Measurements from ENCODE around the gene PLPPR1.
"Not testable (repeated sequence)": the region's sequence is repeated elsewhere in the genome, so short reads cannot be mapped to it uniquely, and the experiment has no call there.

PLPPR1 gene

DNA sequence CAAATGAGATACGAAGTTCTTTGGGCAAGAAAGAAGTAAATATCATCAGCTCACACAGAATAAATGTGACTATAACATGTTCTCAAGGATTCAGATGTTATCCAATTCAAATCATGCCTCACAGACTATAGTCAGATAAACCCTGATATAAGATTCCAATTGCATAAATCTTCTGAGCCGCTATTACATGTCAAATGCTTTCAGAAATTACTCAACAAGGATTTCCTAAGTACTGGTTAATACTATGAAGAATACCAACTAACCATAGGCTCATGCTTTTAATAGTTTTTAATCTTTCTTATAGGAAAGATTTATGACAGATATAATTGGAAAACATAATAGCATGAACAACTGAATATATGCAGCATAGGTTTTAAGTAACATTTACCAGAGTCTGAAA, 282.7 kb downstream of the PLPPR1 start:
- no peak for DNase-seq

DNA sequence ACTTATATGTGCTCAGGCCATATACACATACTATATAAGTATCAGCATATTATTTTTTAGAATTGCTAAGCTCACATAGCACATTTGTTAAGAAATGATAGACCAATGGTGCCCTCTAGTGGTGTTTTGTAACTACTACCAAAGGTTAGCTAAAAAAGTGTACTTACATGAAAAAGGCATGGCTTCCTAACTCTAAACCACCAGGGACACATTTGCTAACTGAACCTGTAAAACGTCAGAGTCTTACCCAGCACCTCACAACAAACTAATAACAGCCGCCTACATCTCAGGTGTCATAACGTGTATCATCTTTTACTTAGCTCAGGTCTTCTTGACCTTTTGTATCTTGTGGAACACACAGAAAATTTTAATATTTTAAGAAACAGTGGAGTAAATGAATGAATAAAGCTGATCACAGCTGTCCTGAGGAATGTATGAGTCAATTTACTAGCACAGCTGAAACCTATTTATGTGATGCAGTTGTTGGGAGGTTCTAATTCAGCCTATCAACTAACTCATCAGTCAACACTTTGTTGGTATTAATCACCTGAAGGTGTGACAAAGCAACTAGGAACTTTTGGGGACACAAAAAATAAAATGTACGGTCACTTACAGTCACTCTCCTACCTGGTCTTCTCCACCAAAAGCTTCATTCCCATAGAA, 283.4 kb downstream of the PLPPR1 start:
- peak; percentile 62 for DNase-seq

DNA sequence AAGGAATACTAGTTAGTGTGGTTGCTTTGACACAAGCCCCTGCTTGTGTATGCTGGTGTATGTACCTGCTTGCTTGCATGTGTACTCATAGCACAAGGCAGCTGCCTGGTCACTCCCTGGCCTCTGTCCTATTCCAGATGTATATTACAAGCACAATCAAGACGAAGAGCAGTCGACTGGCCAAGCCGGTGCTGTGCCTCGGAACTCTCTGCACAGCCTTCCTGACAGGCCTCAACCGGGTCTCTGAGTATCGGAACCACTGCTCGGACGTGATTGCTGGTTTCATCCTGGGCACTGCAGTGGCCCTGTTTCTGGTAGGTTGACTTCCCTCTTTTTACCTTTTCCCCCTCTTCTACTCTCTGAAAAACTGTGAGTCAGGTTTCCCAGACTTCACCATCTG, 284.1 kb downstream of the PLPPR1 start:
- no peak for DNase-seq

DNA sequence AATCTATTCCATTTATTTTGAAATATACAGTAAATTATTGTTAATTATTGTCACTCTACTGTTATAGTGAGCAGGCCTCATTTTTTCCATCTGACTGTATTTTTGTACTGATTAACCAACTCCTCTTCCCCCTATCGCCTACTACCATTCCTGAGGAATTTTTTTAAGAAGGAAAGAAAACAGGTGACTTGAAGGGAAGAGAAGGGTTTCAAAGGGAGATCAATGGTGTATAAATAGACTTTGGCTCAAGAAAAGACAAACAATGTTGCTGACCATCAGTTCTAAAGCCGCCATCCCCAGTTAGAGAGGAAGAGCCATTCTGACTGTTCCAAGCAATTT, 286.6 kb downstream of the PLPPR1 start:
- DNase-seq, result no peak

DNA sequence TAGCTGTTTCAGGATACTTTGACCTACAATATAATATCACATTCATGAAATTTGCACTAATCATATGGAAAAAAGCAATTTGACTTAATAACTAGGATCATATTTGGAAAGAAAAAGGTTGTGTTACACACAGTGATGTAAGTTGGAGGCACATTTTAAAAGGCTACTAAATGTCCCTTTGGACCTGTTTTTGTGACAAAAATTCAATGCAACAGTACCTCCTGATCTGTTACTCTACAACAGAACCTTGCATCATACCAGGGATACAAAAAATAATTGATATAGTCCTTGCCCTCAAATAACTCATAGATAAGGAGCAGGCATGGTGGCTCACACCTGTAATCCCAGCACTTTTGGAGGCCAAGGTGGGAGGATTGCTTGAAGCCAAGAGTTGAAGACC, 289.2 kb downstream of the PLPPR1 start:
- DNase-seq, result no peak

DNA sequence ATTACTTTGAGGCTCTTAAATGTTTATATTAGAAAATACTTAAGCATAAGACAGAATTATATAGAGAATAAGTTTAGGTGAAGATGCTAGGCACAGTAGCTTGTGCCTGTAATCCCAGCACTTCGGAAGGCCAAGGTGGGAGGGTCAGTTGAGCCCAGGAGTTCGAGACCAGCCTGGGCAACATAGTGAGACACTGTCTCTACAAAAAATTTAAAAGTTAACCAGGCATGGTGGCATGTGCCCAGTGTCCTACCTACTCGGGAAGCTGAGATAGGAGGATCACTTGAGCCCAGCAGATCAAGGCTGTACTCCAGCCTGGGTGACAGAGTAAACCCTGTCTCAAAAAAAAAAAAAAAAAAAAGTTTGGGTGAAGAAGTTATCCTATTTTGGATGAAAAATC, 294.6 kb downstream of the PLPPR1 start:
- no peak for DNase-seq

DNA sequence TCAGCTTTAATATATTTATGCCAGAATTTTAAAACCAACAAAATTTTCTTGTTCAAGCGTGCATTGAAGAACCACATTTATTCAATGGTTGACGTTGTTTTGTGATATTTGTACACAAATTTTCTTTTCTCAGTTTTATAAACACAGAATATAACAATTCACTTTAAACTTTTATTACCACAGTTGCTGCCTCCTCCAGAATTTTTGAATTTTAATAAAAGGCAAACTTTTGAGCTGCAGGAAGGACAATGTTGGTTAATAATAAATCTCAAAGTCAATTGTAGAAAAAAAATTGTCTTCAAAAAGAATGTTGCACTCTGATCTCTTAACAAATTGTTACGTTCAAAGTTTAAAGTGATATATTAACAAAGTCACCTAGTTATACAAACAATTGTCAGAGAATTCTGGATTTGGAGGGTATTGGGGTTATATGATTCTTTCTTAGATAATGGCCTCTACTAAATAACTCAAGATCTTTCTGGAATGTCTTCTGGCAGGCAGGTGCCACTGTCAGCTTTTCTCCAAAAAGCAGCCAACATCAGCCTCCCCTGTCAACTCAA, 295.8 kb downstream of the PLPPR1 start:
- no peak for DNase-seq

DNA sequence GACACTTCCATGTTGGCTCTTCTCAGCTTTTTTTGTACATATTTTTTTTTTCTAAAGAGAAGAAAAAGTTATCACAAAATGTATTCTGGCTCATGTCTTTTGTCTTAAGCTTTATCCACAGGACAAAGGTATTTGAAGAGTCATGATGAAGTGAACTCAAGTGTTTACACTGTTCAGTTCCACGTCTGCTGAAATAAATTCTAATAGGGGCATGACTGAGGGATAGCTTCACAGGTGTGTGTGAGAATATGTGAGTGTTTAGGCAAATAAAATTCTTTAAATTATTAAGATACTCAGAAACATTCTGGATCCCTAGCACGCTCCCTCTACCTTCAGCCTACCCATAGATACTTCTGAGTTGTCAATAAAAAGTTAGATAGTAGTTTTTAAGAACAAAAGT, 296.5 kb downstream of the PLPPR1 start:
- DNase-seq, result no peak

DNA sequence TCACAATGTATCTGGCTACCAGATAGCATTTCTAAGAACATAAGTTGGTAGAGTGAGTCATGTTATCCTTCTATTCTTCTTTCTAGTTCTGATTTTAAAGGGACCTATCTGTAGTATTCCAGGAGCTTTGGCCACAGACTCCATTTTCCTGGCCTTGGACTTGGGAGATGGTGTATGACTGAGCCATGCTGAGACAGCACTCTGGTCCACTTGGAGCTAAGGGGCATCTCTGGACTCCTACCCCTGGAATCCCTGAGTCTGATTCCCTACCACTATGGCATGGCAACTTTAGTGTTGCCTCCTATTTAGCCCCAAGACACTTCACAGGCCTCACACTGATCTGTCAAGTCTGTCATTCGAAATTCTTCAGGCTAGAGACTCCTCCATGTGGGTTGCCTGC, 297.5 kb downstream of the PLPPR1 start:
- DNase-seq, result no peak

DNA sequence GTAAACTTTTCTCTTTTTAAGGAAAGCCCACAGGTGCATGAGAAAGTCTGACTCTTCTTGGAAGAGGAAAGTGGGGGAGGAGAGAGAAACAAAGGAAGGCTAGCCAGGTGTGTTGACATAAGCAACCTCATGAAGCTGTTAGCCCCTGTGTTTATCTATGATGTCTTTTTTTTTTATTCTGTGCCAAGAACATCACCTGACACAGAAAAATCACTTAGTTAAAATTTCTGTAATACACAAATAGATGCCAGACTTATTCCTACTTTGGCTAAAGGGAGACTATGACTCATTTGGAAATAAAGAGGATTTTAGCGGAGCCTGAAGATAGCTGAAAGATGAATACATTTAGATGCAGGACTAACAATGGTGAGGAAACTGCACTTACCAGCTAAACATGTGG, 298.0 kb downstream of the PLPPR1 start:
- DNase-seq, result no peak

DNA sequence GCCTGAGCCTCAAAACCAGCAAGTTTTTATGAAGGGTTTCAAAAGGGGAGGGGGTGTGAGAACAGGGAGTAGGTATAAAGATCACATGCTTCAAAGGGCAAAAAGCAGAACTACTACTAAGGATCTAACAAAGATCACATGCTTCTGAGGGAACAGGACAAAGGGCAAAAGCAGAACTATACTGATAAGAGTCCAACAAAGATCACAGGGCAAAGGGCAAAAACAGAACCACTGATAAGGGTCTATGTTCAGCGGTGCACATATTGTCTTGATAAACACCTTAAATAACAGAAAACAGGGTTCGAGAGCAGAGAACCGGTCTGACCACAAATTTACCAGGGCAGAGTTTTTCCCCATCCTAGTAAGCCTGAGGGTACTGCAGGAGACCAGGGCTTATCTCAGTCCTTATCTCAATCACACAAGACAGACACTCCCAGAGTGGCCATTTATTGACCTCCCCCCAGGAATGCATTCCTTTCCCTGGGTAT, 298.9 kb downstream of the PLPPR1 start:
- DNase-seq, result not testable (repeated sequence)

DNA sequence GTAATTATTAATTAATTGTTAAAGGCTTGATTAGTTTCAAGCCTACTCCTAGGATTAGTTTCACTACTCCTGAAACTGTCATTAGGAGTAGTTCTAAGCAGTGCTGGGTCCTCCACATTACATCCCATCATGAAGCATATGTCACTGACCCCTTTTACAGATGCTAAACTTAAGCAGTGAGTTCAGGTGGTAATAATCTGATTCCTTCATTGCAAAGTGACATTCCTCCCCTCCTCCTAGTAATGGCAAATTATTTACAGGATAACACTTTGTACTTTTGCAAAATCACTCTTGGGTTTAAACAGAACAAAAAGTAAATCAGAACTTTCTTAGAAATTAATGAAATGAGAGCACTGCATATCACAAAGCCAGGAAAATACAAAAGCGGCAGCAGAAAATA, 303.8 kb downstream of the PLPPR1 start:
- no peak for DNase-seq

DNA sequence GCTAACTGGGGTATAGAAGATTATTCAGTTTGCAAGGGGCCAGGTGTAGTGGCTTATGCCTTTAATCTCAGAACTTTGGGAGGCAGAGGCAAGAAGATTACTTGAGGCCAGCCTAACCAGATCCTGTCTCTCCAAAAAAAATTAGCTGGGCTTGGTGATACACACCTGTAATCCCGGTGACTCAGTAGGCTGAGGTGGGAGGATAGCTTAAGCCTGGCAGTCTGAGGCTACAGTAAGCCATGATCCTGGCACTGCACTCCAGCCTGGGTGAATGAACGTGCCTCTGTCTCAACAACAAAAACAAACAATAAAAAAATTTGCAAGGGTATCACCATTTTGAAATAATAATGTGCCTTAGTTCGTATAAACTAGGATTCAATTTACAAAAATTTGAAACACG, 305.0 kb downstream of the PLPPR1 start:
- no peak for DNase-seq

DNA sequence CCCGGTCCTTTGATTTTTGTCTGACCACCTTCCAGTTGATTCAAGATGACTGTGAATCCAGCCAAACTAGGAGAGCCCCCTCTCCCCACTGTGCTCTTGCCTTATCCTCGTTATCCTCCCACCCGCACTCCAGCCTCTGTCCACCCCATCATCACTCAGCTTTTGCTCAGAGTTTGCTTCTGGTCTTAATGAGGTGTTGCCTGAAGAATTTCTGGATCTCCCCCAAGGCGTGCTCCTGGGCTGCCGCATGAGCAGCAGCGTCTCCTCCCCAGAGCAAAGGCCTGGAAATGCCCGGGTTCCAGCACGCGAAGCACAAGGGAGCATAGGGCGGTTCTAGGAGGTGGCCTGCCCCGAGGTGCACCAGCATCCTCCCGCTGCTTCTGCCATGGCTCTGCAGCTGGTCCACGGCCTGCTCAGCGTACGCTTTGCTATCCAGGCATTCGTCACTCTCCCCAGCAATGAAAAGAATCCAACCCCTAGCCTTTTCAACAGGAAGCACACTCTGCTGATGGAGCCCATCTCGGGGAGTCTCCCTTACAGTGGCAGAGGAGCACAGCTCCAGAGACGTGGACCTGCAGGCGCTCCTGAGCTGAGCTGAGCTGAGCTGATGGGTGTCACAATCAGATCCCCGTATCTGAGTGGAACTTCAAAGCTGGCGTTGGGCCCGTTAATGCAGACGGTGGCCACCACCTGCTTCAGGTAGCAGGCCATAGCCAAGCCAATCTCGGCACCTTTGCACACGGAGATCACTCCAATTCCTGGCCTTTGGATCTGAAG, 305.6 kb downstream of the PLPPR1 start:
- DNase-seq, result no peak

DNA sequence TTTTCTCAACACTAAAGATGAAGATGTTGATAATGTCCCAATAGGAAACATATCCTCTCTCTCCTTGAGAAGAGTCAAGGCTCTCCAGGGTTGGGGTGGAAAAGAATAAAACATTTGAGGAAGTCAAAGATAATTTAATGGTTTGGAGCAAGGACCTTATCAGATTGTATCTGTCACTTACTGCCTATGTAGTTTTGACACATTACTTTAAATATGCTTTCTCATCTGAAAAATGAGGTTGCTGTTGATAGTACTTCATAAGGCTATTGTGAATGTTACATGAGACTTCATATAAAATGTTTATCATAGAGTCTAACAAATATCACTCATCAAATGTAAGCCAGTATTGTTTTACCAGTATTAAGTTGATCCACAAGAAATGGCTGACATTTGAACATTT, 307.6 kb downstream of the PLPPR1 start:
- no peak for DNase-seq

DNA sequence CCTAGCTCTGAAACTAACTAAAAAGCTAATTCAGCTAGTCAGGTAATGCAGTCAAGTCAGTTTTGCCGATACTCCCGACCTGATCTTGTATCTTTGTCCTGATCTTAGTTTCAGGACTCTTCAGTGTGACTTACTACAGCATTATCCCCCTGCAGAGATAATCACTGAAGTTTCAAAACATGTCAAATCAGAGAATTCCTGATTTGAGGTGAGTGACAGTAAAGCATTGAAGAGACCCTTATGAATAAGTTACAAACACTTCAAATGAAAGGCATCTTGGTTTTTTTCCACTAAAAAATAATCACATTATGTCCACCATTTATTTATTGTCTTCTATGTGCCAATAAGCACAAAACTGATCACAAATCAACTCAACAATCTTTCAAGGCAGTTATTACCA, 308.7 kb downstream of the PLPPR1 start:
- DNase-seq, result no peak

DNA sequence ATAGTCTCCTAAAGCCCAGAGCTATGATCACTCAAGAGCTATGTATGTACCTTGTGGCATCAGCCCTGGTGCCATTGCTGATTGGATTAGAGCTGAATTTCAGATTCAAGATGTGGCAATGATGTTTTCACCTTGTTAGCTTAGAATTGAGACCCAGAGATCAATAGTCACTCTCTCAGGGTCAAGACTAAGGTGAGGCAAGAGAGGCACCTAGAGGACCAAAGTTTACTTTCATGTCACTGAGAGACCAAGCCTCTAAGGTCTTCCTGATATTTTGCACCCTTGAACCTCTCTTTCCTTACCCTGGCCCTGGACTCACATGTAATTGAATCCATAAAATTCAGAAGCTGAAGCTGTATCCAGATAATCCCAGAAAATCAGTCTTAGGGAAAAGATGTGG, 313.4 kb downstream of the PLPPR1 start:
- DNase-seq, result no peak

DNA sequence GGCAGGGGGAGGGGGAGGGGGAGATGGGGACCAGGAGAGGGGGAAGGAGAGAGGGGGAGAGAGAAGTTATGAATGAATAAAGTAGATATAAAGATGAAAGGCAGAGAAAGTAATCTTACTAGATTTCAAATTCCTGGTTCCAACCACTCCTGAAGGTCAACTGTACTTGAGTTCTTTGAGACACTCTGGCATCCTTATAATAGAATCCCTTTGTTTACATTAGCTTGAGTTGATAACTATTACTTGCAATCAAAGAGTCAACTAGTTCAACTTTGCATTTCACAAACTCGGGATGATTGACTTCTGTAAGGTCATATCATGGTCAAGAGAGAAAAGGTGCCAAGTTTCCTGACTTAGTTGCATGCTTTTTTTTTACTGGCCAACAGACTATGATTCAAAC, 314.1 kb downstream of the PLPPR1 start:
- no peak for DNase-seq

DNA sequence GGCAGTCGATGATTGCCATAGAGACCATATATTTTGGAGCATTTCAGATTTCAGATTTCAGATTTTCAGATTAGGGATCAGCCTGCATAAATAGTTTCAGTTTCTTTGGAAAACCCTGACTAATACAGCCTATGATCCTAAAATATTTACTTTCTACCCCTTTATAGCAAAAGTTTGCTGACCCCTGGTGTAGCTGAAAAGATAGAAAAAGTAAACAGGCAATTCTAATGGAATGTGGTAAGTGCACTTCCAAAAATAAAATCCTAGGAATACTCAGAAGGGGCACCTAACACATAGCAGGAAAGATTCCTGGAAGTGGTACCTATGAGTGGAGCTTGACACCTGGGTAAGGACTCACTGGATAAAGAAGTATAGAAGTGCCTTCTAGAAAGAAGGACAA, 321.8 kb downstream of the PLPPR1 start:
- no peak for DNase-seq

DNA sequence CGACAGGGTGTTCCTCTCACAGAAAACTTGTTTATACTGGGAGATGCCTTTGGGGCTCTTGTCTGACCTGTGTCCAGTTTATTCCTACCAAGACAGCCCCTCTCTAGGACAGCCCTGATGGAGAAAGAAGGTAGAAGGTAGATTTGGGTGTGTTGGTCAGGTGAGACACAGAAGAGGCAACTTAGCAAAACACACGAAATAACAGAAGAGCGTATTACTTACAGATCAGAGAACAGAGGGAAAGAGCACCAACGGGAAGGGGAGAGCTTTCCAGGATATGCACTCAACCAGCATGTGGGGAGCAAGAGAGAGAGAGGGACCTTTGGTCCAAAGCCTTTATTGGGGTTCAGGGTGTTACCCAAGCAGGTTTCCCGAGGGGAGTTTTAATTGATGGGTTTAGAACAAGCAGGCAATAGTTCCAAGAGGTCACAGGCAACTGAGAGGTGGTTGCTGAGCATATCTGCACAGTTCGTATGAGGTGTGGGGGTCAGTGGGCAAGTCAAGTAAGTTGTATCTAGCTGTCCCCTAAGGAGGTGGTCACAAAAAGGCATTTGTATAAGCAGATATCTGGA, 324.5 kb downstream of the PLPPR1 start:
- no peak for DNase-seq

DNA sequence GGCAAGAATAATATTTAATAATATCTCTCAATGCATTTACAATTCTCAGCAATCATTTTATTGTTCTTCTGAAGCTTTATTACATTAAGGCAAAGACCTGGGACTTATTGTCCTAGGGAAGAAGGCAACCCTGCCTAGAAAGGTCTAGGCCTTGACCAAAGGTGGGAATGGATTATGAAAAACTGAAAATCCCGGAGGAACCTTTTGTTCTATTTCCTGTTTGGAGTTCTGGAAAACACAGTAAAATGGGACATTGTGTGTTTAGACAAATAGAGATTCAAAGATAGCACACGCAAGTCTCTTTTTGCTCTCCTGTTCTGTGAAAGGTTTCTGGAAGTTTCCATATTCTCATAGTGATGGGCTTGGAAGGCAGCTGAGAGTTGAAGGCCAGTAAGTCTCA, 325.2 kb downstream of the PLPPR1 start:
- no peak for DNase-seq

DNA sequence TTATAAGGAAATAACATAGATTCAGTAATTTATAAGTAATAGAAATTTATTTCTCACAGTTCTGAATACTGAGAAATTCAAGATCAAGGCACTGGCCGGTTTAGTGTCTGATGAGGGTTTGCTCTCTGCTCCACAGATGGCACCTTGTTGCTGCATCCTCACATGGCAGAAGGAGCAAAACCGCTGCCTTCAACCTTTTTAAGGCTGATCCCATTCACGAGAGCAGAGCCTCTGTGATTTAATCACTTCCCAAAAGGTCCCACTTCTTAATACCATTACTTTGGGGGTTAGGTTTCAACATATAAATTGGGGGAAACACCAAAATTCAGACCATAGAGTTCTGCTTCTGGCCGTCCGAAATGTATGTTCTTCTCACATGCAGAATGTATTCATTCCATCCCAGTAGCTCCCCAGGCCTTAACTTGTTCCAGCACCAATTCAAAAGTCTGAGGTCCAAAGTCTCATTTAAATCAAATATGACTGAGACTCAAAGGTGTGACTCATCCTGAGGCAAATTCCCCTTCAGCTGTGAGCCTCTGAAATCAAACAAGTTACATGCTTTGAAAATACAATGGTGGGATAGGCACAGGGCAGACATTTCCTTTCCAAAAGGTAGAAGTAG, 325.7 kb downstream of the PLPPR1 start:
- DNase-seq, result no peak
